GM11168 (cell line): ENCODE results near the gene PNPLA2.

Experiments used
- in situ Hi-C: fragments of 300-500 bp; cut with MboI; formaldehyde crosslinking; loops from one replicate; pipeline ENCODE4 v1.12.0; 2022; ENCODE audit warnings: low sequenced_read_pairs; ENCODE audit not compliant: unreplicated experiment

PNPLA2 gene

GRCh38 chr11:813072-813455, 5.7 kb upstream of the PNPLA2 start:
- in situ Hi-C loops = no loop called here

DNA sequence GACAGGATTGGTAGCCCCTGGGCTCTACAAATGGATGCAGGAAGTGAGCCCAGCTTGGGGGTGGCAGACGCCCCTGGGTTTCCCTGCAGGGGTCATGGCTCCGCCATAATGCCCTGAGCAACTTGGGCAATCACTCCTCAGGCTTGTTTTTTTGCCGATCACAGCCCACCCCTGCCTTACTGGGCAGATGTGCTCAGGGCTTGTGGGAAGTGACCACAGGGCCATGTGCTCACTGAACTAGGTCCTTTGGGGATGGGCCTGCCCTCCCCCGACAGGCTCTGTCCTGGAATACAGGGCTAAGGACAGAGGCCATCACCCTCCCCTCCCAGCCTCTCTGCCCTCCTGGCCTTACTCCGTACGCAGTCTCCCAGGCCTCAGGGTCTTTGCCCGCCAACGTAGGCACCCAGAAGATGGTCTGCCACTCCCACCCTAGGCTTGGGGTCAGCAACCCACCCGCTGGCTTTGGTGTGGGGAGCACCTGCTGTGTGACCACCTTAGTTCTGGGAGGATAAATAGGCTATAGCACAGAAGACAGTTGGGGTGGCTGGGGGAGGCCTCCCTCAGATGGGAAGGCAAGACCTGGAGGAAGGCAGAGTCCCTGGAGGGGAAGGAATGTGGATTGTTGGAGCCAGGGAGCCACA, 5.1 kb upstream of the PNPLA2 start:
- in situ Hi-C loops = no loop called here

GRCh38 chr11:815675-816432, 2.9 kb upstream of the PNPLA2 start:
- in situ Hi-C loops = no loop called here

GRCh38 chr11:816433-816779, 2.3 kb upstream of the PNPLA2 start:
- in situ Hi-C loops = no loop called here

DNA sequence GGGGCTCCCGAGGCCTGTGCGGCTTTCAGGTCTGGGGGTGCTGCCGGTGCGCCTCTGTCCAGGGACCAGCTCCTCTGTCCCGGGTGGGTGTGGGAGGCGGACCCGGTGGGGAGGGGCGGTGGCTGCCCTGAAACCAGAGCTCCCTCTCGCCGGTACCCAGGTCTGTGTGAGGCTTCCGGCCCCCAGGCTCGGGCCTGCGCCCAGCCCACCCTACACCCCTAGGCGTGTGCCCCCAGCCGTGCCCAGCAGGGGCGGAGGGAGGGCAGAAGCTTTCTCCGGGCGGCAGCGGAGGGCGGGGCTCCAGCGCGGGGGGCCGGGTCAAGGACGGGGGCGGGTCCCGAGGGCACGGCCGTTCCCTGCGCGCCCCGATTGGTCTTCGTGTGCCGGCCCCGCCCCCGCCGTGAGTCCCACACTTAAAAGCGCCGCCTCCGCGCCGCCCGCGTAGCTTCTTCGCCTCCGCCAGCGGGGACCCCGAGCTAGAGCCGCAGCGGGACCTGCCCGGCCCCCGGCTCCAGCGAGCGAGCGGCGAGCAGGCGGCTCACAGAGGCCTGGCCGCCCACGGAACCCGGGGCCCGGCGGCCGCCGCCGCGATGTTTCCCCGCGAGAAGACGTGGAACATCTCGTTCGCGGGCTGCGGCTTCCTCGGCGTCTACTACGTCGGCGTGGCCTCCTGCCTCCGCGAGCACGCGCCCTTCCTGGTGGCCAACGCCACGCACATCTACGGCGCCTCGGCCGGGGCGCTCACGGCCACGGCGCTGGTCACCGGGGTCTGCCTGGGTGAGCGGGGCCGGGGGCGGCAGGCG, 616 bp downstream of the PNPLA2 start:
- in situ Hi-C loops = no loop called here

DNA sequence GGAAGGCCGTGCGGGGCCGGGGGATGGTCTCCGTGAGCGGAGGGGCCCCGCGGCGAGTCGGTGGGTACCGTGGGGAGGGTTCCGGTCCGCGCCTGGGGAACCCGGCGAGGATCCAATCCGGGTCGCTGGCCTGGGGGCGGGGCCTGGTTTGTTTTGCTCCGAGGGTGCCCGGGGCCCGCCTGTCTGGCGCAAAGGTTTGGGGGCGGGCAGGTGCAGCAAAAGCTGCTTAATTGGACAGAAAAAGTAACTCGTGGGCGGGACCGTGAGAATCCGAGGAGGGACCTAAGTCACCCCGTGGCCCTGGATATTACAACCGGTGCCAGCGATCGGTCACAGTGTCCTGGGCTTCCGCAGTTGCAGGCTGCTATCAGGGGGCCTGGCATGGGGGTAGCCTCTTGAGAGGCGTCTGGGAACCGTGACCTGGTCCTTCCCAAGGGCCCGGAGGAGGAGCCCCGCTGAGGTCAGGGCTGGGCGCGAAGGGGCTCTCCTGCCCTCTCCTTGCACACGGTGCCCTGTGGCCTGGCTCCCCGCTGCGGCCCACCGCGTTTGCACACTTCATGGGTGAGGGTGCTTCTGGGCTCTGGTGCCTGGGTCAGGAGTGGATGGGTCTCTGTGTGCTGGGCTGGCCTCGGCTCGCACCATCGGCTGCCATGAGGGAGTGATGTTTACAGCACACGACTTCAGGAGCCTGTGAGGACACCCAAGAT, 1.4 kb downstream of the PNPLA2 start:
- in situ Hi-C loops = no loop called here

DNA sequence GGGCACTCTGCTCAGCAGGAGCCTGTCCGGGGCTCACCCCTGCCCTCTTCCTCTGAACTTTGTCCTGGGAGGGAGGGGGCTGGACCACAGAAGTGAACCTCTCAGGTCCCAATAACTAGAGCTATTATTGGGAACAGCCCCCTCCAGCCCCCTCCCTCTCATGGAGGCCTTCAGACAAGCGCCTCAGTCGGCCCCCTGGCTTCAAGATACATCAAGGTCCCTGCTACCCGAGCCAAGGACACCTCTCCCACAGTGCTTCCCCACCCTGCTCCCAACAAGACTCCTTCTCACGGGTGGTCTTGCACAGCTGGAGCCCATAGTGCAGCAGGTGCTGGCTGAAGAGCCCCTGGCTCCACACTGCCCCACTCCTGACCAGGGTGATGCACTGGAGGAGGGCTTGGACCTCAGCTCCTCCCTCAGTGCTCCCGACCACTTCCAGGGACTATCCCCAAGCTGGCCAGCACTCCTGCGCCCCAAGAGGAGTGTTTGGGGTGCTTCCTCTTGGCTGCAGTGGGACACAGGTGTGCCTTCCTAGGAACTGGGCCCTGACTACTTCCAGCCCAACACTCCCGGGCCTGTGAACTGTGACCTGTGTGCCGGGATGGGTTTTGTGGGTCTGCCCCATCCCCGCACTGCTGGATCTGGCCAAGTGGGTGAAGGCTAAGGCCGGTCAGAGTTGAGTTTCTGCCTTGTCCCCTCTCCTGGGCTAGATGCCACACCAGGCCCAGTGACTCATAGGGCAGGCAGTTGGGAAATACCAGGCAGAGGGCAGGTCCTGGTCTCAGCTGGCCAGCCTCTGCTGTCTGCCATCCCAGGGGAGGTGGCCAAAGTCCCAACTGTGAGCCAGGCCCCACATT, 2.2 kb downstream of the PNPLA2 start:
- in situ Hi-C loops = no loop called here

- in situ Hi-C loops = no loop called here
Observed at GRCh38 chr11:821512-822371, 3.0 kb downstream of the PNPLA2 start.

DNA sequence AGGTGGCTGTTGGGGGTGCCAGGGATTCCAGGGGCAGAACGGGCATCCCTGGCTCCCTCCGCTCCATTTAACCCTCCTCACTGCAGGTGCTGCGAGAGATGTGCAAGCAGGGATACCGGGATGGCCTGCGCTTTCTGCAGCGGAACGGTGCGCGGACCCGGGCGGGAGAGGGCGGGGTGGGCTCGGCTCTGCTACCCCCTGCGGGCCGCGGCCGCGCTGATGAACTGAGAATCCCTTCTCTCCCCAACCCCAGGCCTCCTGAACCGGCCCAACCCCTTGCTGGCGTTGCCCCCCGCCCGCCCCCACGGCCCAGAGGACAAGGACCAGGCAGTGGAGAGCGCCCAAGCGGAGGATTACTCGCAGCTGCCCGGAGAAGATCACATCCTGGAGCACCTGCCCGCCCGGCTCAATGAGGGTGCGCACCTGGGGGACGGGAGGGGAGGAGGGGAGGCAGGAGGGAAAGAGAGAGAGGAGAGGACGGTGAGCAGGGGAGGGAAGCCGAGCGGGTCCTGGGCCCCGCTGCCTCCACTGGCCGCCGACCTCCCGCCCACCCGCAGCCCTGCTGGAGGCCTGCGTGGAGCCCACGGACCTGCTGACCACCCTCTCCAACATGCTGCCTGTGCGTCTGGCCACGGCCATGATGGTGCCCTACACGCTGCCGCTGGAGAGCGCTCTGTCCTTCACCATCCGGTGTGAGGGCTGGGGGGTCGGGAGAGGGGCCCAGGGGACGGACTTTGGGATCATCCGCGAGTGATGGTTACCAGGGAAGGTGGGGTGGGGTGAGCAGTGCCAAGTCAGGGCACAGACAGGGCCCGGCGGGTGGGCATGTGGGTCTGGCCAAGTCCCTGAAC, 5.0 kb downstream of the PNPLA2 start:
- in situ Hi-C loops = no loop called here

- in situ Hi-C loops = no loop called here
Observed at GRCh38 chr11:824292-824880, 5.7 kb downstream of the PNPLA2 start.

DNA sequence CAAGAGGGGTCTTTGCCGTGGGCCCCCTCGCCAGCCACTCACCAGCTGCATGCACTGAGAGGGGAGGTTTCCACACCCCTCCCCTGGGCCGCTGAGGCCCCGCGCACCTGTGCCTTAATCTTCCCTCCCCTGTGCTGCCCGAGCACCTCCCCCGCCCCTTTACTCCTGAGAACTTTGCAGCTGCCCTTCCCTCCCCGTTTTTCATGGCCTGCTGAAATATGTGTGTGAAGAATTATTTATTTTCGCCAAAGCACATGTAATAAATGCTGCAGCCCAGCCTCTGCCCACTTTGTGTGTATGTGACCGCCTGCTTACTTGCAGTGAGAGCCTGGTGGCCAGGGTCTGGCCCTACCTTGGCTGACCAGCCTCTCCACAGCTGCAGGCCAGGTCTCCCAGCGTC, 6.2 kb downstream of the PNPLA2 start:
- in situ Hi-C loops = no loop called here

GRCh38 chr11:825366-826226, 6.9 kb downstream of the PNPLA2 start:
- in situ Hi-C loops = no loop called here

DNA sequence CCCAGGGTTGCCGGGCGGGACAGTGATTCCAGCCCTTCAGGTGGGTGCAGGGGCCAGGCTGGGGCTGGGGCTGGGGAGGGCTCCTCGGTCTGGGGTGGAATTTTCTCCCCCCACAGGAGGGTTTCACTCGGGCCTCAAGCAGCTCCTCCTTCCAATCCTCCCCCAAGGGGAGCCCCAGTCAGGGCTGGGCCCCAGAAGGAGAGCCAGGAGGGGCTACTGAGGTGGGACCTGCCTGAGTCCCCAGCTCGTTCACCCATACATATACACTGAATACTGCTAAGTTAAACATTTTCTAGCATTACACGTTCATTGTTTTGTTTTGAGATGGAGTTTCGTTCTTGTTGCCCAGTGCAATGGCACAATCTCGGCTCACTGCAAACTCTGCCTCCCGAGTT, 7.5 kb downstream of the PNPLA2 start:
- in situ Hi-C loops = no loop called here

GRCh38 chr11:826836-827145, 8.1 kb downstream of the PNPLA2 start:
- in situ Hi-C loops = no loop called here

- in situ Hi-C loops = no loop called here
Observed at GRCh38 chr11:827146-827896, 8.6 kb downstream of the PNPLA2 start.

- in situ Hi-C loops = no loop called here
Observed at GRCh38 chr11:827897-828192, 9.1 kb downstream of the PNPLA2 start, which contains the start of gene CRACR2B. CRACR2B (plus strand) TSS chr11:827919; CDS start chr11:828608, 689 bp downstream.
